OCI-M2 (cell line): Measurements from ENCODE around the gene EDNRB.

Experiments used
- DNase-seq: peaks from one replicate; lab custom pipeline; 2025; ENCODE audit not compliant: unreplicated experiment; lab: John Stamatoyannopoulos, UW

Gene EDNRB

DNA sequence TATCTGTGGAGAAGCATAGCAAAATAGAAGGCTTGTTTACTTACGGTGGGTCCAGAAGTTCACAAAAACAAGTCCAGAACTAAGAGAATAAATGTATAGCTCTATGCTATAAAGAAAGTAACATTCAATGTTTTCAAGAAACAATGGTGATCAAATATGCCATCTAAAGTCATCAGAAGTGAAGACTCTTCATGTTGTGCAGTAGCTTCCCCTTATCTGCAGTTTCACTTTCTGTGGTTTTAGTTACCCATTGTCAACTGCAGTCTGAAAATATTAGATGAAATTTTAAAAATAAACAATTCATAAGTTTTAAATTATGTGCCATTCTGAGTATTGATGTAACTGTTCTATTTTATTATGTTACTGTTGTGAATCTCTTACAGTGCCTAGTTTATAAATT is 72.5 kb downstream of the EDNRB start:
- no peak for DNase-seq
